CD4-positive, alpha-beta memory T cell (primary cell): ENCODE measurements around the gene PTCD1. TPM values are rescaled to one million over a fixed set of nuclear protein-coding genes. Genes with fewer than 3 reads are reported as not detected.

Experiments used
- CTCF ChIA-PET: fragments of 350-600 bp; sonication (Branson Sonifier 250); formaldehyde crosslinking; loops from one replicate; lab custom pipeline; 2021; ENCODE audit warnings: inconsistent platforms; ENCODE audit not compliant: partially characterized antibody; lab: Charles Lee
- POLR2A ChIA-PET: fragments of 350-600 bp; sonication (Branson Sonifier 250); formaldehyde crosslinking; loops from one replicate; lab custom pipeline; 2021; ENCODE audit not compliant: partially characterized antibody; lab: Charles Lee
- DNase-seq, 5 donors: peaks; one replicate each; pipeline versions ENCODE4 v3.0.0 to v3.0.0-alpha.2; 2020 to 2022; ENCODE audit warnings: mixed read lengths in 1 of 5
- H3K27ac ChIP-seq: one replicate; pipeline ENCODE4 v1.7.0; 2013; ENCODE audit warnings: low read depth, low read length
- H3K27me3 ChIP-seq: 2 replicates; pipeline ENCODE4 v1.7.0; 2013; ENCODE audit warnings: mild to moderate bottlenecking, low read length, moderate library complexity; ENCODE audit not compliant: insufficient read depth
- H3K36me3 ChIP-seq: 2 replicates; pipeline ENCODE4 v1.7.0; 2013; ENCODE audit warnings: mild to moderate bottlenecking, low read length, moderate library complexity; ENCODE audit not compliant: insufficient read depth
- H3K4me1 ChIP-seq: 2 replicates; pipeline ENCODE4 v1.7.0; 2013; ENCODE audit warnings: mild to moderate bottlenecking, low read length, moderate library complexity; ENCODE audit not compliant: insufficient read depth
- H3K4me3 ChIP-seq, 2 donors: one replicate each; pipeline ENCODE4 v1.7.0; 2013; ENCODE audit warnings: low read length in 2 of 2, mild to moderate bottlenecking in 1 of 2
- H3K9me3 ChIP-seq, 2 donors: one replicate each; pipeline ENCODE4 v1.7.0; 2013; ENCODE audit warnings: low read length in 2 of 2, control low read depth in 1 of 2; ENCODE audit not compliant: control insufficient read depth in 1 of 2
- H3K27ac Mint-ChIP-seq, 7 donors: one replicate each; pipeline ENCODE4 v1.8.0; 2020 to 2021; ENCODE audit warnings: mixed read lengths in 7 of 7, mild to moderate bottlenecking in 6 of 7, inconsistent platforms in 3 of 7, moderate library complexity in 3 of 7
- H3K27me3 Mint-ChIP-seq, 2 donors: one replicate each; pipeline ENCODE4 v1.8.0; 2020 to 2021; ENCODE audit warnings: mixed read lengths in 2 of 2
- H3K36me3 Mint-ChIP-seq, 2 donors: one replicate each; pipeline ENCODE4 v1.8.0; 2020 to 2021; ENCODE audit warnings: mixed read lengths in 2 of 2, inconsistent platforms in 1 of 2, mild to moderate bottlenecking in 1 of 2
- H3K4me1 Mint-ChIP-seq, 4 donors: one replicate each; pipeline ENCODE4 v1.8.0; 2020 to 2021; ENCODE audit warnings: mixed read lengths in 4 of 4, mild to moderate bottlenecking in 1 of 4
- H3K4me3 Mint-ChIP-seq, 8 donors: one replicate each; pipeline ENCODE4 v1.8.0; 2020 to 2021; ENCODE audit warnings: mixed read lengths in 8 of 8, mild to moderate bottlenecking in 7 of 8, moderate library complexity in 6 of 8, inconsistent platforms in 3 of 8
- H3K9me3 Mint-ChIP-seq, 8 donors: one replicate each; pipeline ENCODE4 v1.8.0; 2020 to 2021; ENCODE audit warnings: mixed read lengths in 8 of 8, mild to moderate bottlenecking in 5 of 8, inconsistent platforms in 3 of 8, moderate library complexity in 1 of 8
- intact Hi-C: fragments of 100-400 bp; cut with micrococcal nuclease; formaldehyde crosslinking; loops from one replicate; pipeline ENCODE4 v1.15.1; 2023
- polyA plus RNA-seq, 2 donors: library from polyadenylated mRNA; unstranded; fragments of 300-500 nt; fragmentation: Illumina TruSeq; gene quantifications; one replicate each; pipeline ENCODE4 v1.2.3, GENCODE V29; 2021
- total RNA-seq, 2 experiments: library from RNA; stranded (reverse); gene quantifications; one replicate each; pipeline ENCODE4 v1.2.3, GENCODE V29; 2021

PTCD1 gene
- total and polyA plus RNA-seq, 4 experiments from 2014 or later, result 1.00 to 7.7 (median 5.7) TPM

GRCh38 chr7:99404977-99405320, 33.6 kb downstream of the PTCD1 start:
- no peak for DNase-seq
- POLR2A ChIA-PET, result interaction anchor here (1.8 to 9.9 kb wide), 2 partner anchors 11 to 30 kb away, joined by 5 to 210 read pairs; no protein-coding TSS in a partner anchor

GRCh38 chr7:99404235-99404976, 34.2 kb downstream of the PTCD1 start:
- H3K4me3 ChIP-seq, result no peak overlapping the region
- Mint-ChIP-seq H3K4me3 (peak overlapping the region in 1 of 8 donors; percentile 21), H3K9me3 (peaks cover 0 to 8% (median 0%) of the 10 kb centered on the region in 8 donors), H3K27ac (peak overlapping the region in 6 of 7 donors; percentile 12 to 84 (median 70)), H3K27me3 (no peaks in the 10 kb centered on the region), H3K36me3 (peaks cover 25 to 55% of the 10 kb centered on the region in 2 donors), H3K4me1 (peaks cover 24 to 47% (median 38%) of the 10 kb centered on the region in 4 donors)
- ChIA-PET POLR2A (interaction anchor here (0.5 to 9.9 kb wide), 3 partner anchors 11 to 1024 kb away, joined by 3 to 210 read pairs (median 5); no protein-coding TSS in a partner anchor), CTCF (no interaction called here)
- H3K9me3 ChIP-seq, result no peaks in the 10 kb centered on the region
- H3K36me3 ChIP-seq, result peaks cover 28% of the 10 kb centered on the region
- no peak overlapping the region for H3K27ac ChIP-seq
- DNase-seq, result no peak
- H3K27me3 ChIP-seq, result no peaks in the 10 kb centered on the region
- intact Hi-C loops, result no loop called here
- H3K4me1 ChIP-seq, result peaks cover 29% of the 10 kb centered on the region

More at GRCh38 chr7:99404977-99405320, 33.6 kb downstream of the PTCD1 start:
- Histone ChIP-seq H3K27me3 (no peaks in the 10 kb centered on the region), H3K27ac (no peak overlapping the region), H3K4me1 (peaks cover 35% of the 10 kb centered on the region), H3K36me3 (peaks cover 22% of the 10 kb centered on the region), H3K4me3 (no peak overlapping the region), H3K9me3 (no peaks in the 10 kb centered on the region)
- intact Hi-C loops, result no loop called here
- H3K4me3 Mint-ChIP-seq, result peak overlapping the region in 1 of 8 donors; percentile 21
- CTCF ChIA-PET, result no interaction called here
- peaks cover 0 to 8% (median 0%) of the 10 kb centered on the region in 8 donors for H3K9me3 Mint-ChIP-seq
- H3K36me3 Mint-ChIP-seq, result peaks cover 25 to 54% of the 10 kb centered on the region in 2 donors
- peaks cover 27 to 52% (median 42%) of the 10 kb centered on the region in 4 donors for H3K4me1 Mint-ChIP-seq
- H3K27ac Mint-ChIP-seq, result peak overlapping the region in 2 of 7 donors; percentile 12 to 61
- no peaks in the 10 kb centered on the region for H3K27me3 Mint-ChIP-seq

GRCh38 chr7:99403764-99404163, 34.8 kb downstream of the PTCD1 start:
- H3K9me3 Mint-ChIP-seq, result peaks cover 0 to 8% (median 0%) of the 10 kb centered on the region in 8 donors
- no peak overlapping the region for H3K4me3 Mint-ChIP-seq
- H3K9me3 ChIP-seq, result no peaks in the 10 kb centered on the region
- intact Hi-C loops, result no loop called here
- peaks cover 25 to 45% (median 36%) of the 10 kb centered on the region in 4 donors for H3K4me1 Mint-ChIP-seq
- ChIA-PET CTCF (no interaction called here), POLR2A (interaction anchor here (0.5 to 9.9 kb wide), 4 partner anchors 10 to 1024 kb away, joined by 3 to 210 read pairs (median 4); no protein-coding TSS in a partner anchor)
- peak overlapping the region in 6 of 7 donors; percentile 12 to 84 (median 79) for H3K27ac Mint-ChIP-seq
- peaks cover 27% of the 10 kb centered on the region for H3K4me1 ChIP-seq
- DNase-seq, result no peak
- no peak overlapping the region for H3K27ac ChIP-seq
- H3K27me3 ChIP-seq, result no peaks in the 10 kb centered on the region
- H3K27me3 Mint-ChIP-seq, result no peaks in the 10 kb centered on the region
- peaks cover 30% of the 10 kb centered on the region for H3K36me3 ChIP-seq
- peaks cover 25 to 53% of the 10 kb centered on the region in 2 donors for H3K36me3 Mint-ChIP-seq
- no peak overlapping the region for H3K4me3 ChIP-seq

- Histone ChIP-seq H3K27me3 (no peaks in the 10 kb centered on the region), H3K27ac (no peak overlapping the region), H3K4me3 (no peak overlapping the region), H3K4me1 (peaks cover 25% of the 10 kb centered on the region), H3K36me3 (peaks cover 30% of the 10 kb centered on the region), H3K9me3 (no peaks in the 10 kb centered on the region)
- CTCF ChIA-PET, result no interaction called here
- peak overlapping the region in 5 of 7 donors; percentile 8 to 86 (median 80) for H3K27ac Mint-ChIP-seq
- POLR2A ChIA-PET, result interaction anchor here (1.0 to 9.9 kb wide), 3 partner anchors 9 to 95 kb away, joined by 3 to 210 read pairs (median 3); no protein-coding TSS in a partner anchor
- intact Hi-C loops, result no loop called here
- H3K9me3 Mint-ChIP-seq, result peaks cover 0 to 3% (median 0%) of the 10 kb centered on the region in 8 donors
- peaks cover 26 to 42% (median 36%) of the 10 kb centered on the region in 4 donors for H3K4me1 Mint-ChIP-seq
- peaks cover 28 to 54% of the 10 kb centered on the region in 2 donors for H3K36me3 Mint-ChIP-seq
- H3K27me3 Mint-ChIP-seq, result no peaks in the 10 kb centered on the region
- H3K4me3 Mint-ChIP-seq, result no peak overlapping the region
- no peak for DNase-seq
These were observed 35.7 kb downstream of the PTCD1 start for GRCh38 chr7:99402854-99403253.

- peaks cover 12 to 26% (median 18%) of the 10 kb centered on the region in 4 donors for H3K4me1 Mint-ChIP-seq
- no peak for DNase-seq
- intact Hi-C loops, result no loop called here
- peaks cover 0 to 3% (median 0%) of the 10 kb centered on the region in 8 donors for H3K9me3 Mint-ChIP-seq
- H3K27me3 ChIP-seq, result no peaks in the 10 kb centered on the region
- peaks cover 54% of the 10 kb centered on the region for H3K36me3 ChIP-seq
- H3K4me1 ChIP-seq, result no peaks in the 10 kb centered on the region
- H3K4me3 ChIP-seq, result no peak overlapping the region
- CTCF ChIA-PET, result interaction anchor here (1.1 to 1.4 kb wide), 3 partner anchors 10 to 87 kb away, joined by 3 to 4 read pairs (median 3); no protein-coding TSS in a partner anchor
- no peaks in the 10 kb centered on the region for H3K9me3 ChIP-seq
- no peak overlapping the region for H3K27ac ChIP-seq
- no peak overlapping the region for H3K4me3 Mint-ChIP-seq
- POLR2A ChIA-PET, result interaction anchor here (0.5 to 13.0 kb wide), 10 partner anchors 7 to 100 kb away, joined by 3 to 210 read pairs (median 6); partner anchors contain the start of genes BUD31, PDAP1 and ZNF394
- H3K27ac Mint-ChIP-seq, result peak overlapping the region in 4 of 7 donors; percentile 24 to 59 (median 35)
- no peaks in the 10 kb centered on the region for H3K27me3 Mint-ChIP-seq
- H3K36me3 Mint-ChIP-seq, result peaks cover 35 to 77% of the 10 kb centered on the region in 2 donors
These were observed 39.0 kb downstream of the PTCD1 start for GRCh38 chr7:99399597-99399996.

GRCh38 chr7:99398891-99399445, 39.6 kb downstream of the PTCD1 start:
- DNase-seq, result no peak
- no peak overlapping the region for H3K4me3 ChIP-seq
- ChIA-PET POLR2A (interaction anchor here (0.6 to 13.0 kb wide), 9 partner anchors 7 to 392 kb away, joined by 3 to 210 read pairs (median 7); partner anchors contain the start of genes BUD31, PDAP1 and ZNF394), CTCF (interaction anchor here (1.2 to 1.4 kb wide), 3 partner anchors 13 to 86 kb away, joined by 3 read pairs; no protein-coding TSS in a partner anchor)
- H3K4me1 ChIP-seq, result peaks cover under 1% of the 10 kb centered on the region
- no peak overlapping the region for H3K27ac ChIP-seq
- H3K36me3 ChIP-seq, result peaks cover 54% of the 10 kb centered on the region
- Mint-ChIP-seq H3K27me3 (no peaks in the 10 kb centered on the region), H3K4me1 (peaks cover 8 to 22% (median 15%) of the 10 kb centered on the region in 4 donors), H3K9me3 (peaks cover 0 to 3% (median 0%) of the 10 kb centered on the region in 8 donors), H3K4me3 (no peak overlapping the region), H3K27ac (peak overlapping the region in 6 of 7 donors; percentile 23 to 88 (median 56)), H3K36me3 (peaks cover 31 to 79% of the 10 kb centered on the region in 2 donors)
- intact Hi-C loops, result no loop called here
- H3K9me3 ChIP-seq, result no peaks in the 10 kb centered on the region
- no peaks in the 10 kb centered on the region for H3K27me3 ChIP-seq
